22Rv1 (cell line): ENCODE measurements around the gene VIPR2.

Source experiments
- H3K27ac ChIP-seq: fragments of 450-650 bp; 2 replicates; pipeline ENCODE4 v1.5.1; 2017
- ZFX ChIP-seq: fragments of 450-650 bp; IDR thresholded peaks from 2 replicates; pipeline ENCODE4 v1.6.1; 2017; ENCODE audit warnings: antibody characterized with exemption, borderline replicate concordance
- TF ChIP-seq, protein P1 (sequence below): fragments of 450-650 bp; IDR thresholded peaks from 2 replicates; pipeline ENCODE4 v1.5.1; 2017; ENCODE audit warnings: mild to moderate bottlenecking

VIPR2 gene

DNA sequence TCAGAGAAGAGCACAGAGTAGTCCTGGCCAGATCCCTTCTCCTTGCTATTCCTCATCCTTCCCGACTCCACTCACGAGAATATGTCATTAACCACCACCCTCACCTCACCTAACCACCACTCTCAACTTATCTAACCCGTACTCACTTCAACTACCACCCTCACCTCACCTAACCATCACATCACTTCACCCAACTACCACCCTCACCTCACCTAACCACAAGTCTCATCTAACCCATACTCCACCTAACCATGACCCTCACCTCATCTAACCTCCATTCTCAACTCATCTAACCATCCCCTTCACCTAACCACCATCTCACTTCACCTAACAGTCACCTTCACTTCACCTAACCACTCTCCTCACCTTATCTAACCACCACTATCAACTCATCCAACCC lies 85.0 kb downstream of the VIPR2 start:
- TF ChIP-seq, protein P1, sequence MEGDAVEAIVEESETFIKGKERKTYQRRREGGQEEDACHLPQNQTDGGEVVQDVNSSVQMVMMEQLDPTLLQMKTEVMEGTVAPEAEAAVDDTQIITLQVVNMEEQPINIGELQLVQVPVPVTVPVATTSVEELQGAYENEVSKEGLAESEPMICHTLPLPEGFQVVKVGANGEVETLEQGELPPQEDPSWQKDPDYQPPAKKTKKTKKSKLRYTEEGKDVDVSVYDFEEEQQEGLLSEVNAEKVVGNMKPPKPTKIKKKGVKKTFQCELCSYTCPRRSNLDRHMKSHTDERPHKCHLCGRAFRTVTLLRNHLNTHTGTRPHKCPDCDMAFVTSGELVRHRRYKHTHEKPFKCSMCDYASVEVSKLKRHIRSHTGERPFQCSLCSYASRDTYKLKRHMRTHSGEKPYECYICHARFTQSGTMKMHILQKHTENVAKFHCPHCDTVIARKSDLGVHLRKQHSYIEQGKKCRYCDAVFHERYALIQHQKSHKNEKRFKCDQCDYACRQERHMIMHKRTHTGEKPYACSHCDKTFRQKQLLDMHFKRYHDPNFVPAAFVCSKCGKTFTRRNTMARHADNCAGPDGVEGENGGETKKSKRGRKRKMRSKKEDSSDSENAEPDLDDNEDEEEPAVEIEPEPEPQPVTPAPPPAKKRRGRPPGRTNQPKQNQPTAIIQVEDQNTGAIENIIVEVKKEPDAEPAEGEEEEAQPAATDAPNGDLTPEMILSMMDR, result no peak
- no peak for TF ChIP-seq ZFX
- H3K27ac ChIP-seq, result no peak overlapping the region

DNA sequence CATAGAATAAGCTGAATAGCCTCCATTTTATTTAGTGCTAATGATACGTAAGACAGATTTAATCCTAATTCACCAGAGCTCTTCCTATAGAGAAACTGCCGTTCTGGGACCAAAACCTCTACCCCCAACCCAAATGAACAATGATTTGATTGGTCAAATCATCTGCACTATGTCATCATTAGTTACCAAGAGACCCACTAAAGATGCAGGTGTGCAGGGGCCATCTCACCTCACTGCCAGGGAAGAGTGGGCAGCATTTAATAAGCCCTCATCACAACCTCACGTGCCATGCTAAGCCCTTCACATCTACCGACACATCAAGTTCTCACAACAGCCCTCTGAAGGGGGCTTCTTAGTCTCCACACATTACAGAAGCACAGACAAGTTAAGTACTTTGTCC lies 87.0 kb downstream of the VIPR2 start:
- H3K27ac ChIP-seq, result no peak overlapping the region
- TF ChIP-seq ZFX, result no peak
- TF ChIP-seq, protein P1, result no peak

DNA sequence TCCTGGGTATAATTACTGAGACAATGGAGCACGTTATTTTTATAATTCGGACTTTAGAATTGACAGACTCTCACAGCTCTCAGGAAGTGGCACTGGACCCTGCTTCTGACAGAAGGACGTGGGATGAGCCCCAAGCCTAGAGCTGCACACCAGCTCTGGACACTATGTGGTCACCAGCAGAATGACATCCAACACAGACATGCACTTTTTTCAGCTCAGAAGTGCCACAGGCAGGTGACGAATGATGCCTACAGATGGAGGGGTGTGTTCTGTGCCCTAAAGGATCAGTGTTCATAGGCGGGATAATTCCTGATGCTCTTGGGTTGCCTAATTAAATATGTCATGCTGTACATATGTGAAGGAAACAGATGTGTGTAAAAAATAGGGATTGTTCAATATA lies 87.9 kb downstream of the VIPR2 start:
- TF ChIP-seq ZFX, result no peak
- TF ChIP-seq, protein P1, result no peak
- H3K27ac ChIP-seq, result no peak overlapping the region

DNA sequence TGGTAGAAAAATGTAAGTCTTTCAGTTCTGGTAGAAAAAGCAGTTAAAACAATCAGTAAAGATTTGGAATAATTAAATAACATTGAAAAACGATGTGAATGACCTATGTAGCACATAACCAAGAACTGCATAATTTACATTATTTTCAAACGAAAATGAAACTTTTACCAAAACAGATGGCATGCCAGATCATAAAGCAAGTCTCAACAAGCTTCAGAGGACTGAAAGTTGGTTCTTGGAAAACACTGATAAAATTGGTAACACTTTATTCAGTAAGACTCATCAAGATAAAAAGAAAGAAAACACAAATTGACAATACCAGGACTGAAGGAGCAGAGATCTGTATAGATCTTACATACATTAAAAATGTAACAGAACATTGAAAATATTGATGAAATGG lies 92.8 kb downstream of the VIPR2 start:
- TF ChIP-seq, protein P1, result no peak
- no peak for TF ChIP-seq ZFX
- H3K27ac ChIP-seq, result no peak overlapping the region

DNA sequence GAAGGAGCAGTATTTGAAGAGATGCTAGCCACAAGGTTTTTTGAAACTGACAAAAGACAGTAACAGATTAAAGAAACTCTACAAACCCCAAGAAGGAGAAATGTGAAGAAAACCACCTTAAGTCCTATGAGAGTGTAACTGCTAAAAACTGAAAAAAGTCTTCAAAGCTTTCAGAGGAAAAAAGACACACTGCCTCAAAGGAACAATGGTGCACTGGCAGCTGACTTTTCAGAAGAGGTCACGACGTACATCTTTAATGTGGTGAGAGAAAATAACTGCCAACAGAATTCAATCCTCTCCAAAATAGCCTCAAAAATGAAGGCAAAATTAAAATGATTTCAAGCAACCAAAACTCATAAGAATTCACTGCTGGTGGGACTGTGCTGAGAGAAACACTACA lies 94.0 kb downstream of the VIPR2 start:
- TF ChIP-seq ZFX, result no peak
- TF ChIP-seq, protein P1, result no peak
- H3K27ac ChIP-seq, result no peak overlapping the region

DNA sequence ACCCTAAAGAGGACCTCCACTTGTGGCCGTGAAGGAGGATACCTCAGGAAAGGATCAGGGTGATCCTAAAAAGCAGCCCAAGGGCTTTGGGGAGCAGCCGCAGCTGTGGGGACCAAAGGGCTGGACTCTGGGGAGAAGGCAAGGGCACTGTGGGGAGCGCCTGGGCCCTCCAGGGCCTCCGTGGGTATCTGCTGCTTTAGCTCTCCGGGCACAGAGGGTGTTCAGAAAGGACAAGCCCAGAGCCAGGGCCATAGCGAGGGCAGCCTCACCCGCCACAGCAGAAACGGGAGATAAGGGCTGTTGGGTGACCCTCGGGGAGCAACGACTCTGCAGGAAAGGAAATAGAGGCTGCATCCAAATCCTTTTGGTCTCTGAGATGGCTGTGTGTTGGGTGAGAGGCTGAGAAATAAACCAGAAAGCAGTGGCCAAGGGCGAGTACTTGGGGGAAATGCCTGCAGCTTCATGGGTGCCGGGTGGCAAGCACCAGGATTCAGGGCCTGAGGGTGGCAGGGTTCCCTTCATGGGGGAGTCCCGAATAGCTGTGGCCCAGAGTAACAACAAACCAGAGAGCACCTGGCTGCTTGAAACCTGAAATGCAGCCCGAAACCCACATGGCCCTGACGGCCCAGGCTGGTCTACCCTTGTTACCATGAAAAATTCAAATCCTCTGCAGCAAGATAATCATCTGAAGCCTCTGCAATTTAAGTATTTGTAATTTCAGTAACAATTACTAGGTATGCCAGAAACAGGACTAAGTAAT lies 95.2 kb downstream of the VIPR2 start:
- TF ChIP-seq, protein P1, result no peak
- TF ChIP-seq ZFX, result no peak
- no peak overlapping the region for H3K27ac ChIP-seq

DNA sequence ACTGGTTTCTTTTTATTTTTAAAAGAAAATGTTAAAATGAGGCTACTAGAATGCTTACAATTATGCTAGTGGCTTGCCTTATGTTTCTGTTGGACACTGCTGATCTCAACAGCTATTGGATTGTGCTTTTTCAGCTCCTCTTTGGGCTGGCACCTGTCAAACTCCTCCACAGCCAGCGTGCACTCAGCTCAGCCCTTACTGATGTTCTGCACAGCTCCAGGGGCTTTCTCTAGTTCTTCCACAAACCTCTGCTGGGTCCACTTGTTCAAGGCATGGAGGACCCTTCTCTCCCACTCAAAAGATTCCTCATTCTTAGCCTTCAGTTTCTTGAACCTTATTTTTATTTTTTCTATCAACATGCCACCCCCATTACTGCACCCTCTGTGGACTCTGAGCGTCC lies 96.0 kb downstream of the VIPR2 start:
- TF ChIP-seq ZFX, result no peak
- TF ChIP-seq, protein P1, result no peak
- no peak overlapping the region for H3K27ac ChIP-seq
